Astrocyte (in vitro differentiated cells and primary cell): Measurements from ENCODE around the gene HTRA1. TPM values are rescaled to one million over a fixed set of nuclear protein-coding genes. Genes with fewer than 3 reads are reported as not detected.

ENCODE experiments used
- DNase-seq: peaks from one replicate; pipeline ENCODE4 v3.0.0-alpha.2; 2010; ENCODE audit warnings: low read depth
- FAIRE-seq: peaks from 2 replicates; lab custom pipeline; 2011; peaks lifted over from hg19 to GRCh38; lab: Jason Lieb, UNC
- H2AFZ ChIP-seq: 2 replicates; pipeline ENCODE4 v1.6.0; 2012; ENCODE audit warnings: low read depth, low read length, inconsistent platforms
- H3K27ac ChIP-seq: 2 replicates; pipeline ENCODE4 v1.5.1; 2011; ENCODE audit warnings: low read depth, low read length, inconsistent platforms
- H3K27me3 ChIP-seq: 2 replicates; pipeline ENCODE4 v1.6.0; 2011; ENCODE audit warnings: low read length, inconsistent platforms; ENCODE audit not compliant: insufficient read depth
- H3K36me3 ChIP-seq: 2 replicates; pipeline ENCODE4 v1.5.1; 2011; ENCODE audit warnings: low read length, inconsistent platforms; ENCODE audit not compliant: insufficient read depth
- H3K4me1 ChIP-seq: 2 replicates; pipeline ENCODE4 v1.5.1; 2011; ENCODE audit warnings: low read length, inconsistent platforms; ENCODE audit not compliant: insufficient read depth
- H3K4me2 ChIP-seq: 2 replicates; pipeline ENCODE4 v1.6.0; 2012; ENCODE audit warnings: low read length, inconsistent platforms
- H3K4me3 ChIP-seq: 2 replicates; pipeline ENCODE4 v1.5.1; 2011; ENCODE audit warnings: low read depth, mild to moderate bottlenecking, low read length, inconsistent platforms; ENCODE audit not compliant: insufficient read depth
- H3K79me2 ChIP-seq: 2 replicates; pipeline ENCODE4 v1.6.0; 2012; ENCODE audit warnings: mild to moderate bottlenecking, low read length, inconsistent platforms; ENCODE audit not compliant: insufficient read depth
- H3K9ac ChIP-seq: 2 replicates; pipeline ENCODE4 v1.6.0; 2012; ENCODE audit warnings: mild to moderate bottlenecking, low read length, inconsistent platforms
- H3K9me3 ChIP-seq: 2 replicates; pipeline ENCODE4 v1.5.1; 2012; ENCODE audit warnings: low read depth, mild to moderate bottlenecking, low read length, inconsistent platforms; ENCODE audit not compliant: insufficient read depth
- H4K20me1 ChIP-seq: 2 replicates; pipeline ENCODE4 v1.6.0; 2012; ENCODE audit warnings: low read length, inconsistent platforms; ENCODE audit not compliant: insufficient read depth
- H3K27ac Mint-ChIP-seq: one replicate; pipeline ENCODE4 v1.8.0; 2021; ENCODE audit warnings: mild to moderate bottlenecking, mixed read lengths; ENCODE audit not compliant: unreplicated experiment
- H3K27me3 Mint-ChIP-seq: one replicate; pipeline ENCODE4 v1.8.0; 2021; ENCODE audit warnings: low read depth, mixed read lengths; ENCODE audit not compliant: unreplicated experiment
- H3K36me3 Mint-ChIP-seq: one replicate; pipeline ENCODE4 v1.8.0; 2021; ENCODE audit warnings: low read depth, mixed read lengths; ENCODE audit not compliant: unreplicated experiment
- H3K4me1 Mint-ChIP-seq: one replicate; pipeline ENCODE4 v1.8.0; 2021; ENCODE audit warnings: low read depth, mixed read lengths; ENCODE audit not compliant: unreplicated experiment
- H3K4me3 Mint-ChIP-seq: one replicate; pipeline ENCODE4 v1.8.0; 2021; ENCODE audit warnings: mild to moderate bottlenecking, moderate library complexity, mixed read lengths; ENCODE audit not compliant: unreplicated experiment
- H3K9me3 Mint-ChIP-seq: one replicate; pipeline ENCODE4 v1.8.0; 2021; ENCODE audit warnings: mild to moderate bottlenecking, mixed read lengths; ENCODE audit not compliant: unreplicated experiment
- CTCF ChIP-seq: IDR thresholded peaks from 2 replicates; pipeline ENCODE4 v1.5.1; 2011; ENCODE audit warnings: low read depth, mild to moderate bottlenecking, inconsistent platforms, low read length, moderate library complexity; ENCODE audit not compliant: insufficient read depth
- EZH2 ChIP-seq: IDR thresholded peaks from 2 replicates; pipeline ENCODE4 v1.6.1; 2012; ENCODE audit warnings: mild to moderate bottlenecking, low read length, inconsistent platforms; ENCODE audit not compliant: insufficient read depth
- total RNA-seq: library from RNA; stranded (reverse); gene quantifications from 2 replicates; pipeline ENCODE4 v1.2.1, GENCODE V29; 2021

Gene HTRA1
- total RNA-seq, 1 donor from 2014 or later = 34.9 TPM

- FAIRE-seq = no peak
- Mint-ChIP-seq H3K36me3 (peaks cover 6% of the 10 kb centered on the region), H3K9me3 (peaks cover 9% of the 10 kb centered on the region), H3K4me3 (no peak overlapping the region), H3K27me3 (peaks cover 8% of the 10 kb centered on the region), H3K27ac (no peak overlapping the region), H3K4me1 (peaks cover 2% of the 10 kb centered on the region)
- no peak for DNase-seq
- no peaks in the 10 kb centered on the region for H3K27me3 ChIP-seq
- H2AFZ ChIP-seq = no peak overlapping the region
- no peak for TF ChIP-seq CTCF
- no peak for TF ChIP-seq EZH2
- no peak overlapping the region for H3K4me3 ChIP-seq
- H3K27ac ChIP-seq = no peak overlapping the region
- no peaks in the 10 kb centered on the region for H3K36me3 ChIP-seq
- H4K20me1 ChIP-seq = peaks cover 4% of the 10 kb centered on the region
- no peak overlapping the region for H3K9ac ChIP-seq
- H3K79me2 ChIP-seq = no peaks in the 10 kb centered on the region
- H3K9me3 ChIP-seq = no peaks in the 10 kb centered on the region
- no peak overlapping the region for H3K4me2 ChIP-seq
- peaks cover 10% of the 10 kb centered on the region for H3K4me1 ChIP-seq
Observed at GRCh38 chr10:122485670-122486069, 24.3 kb downstream of the HTRA1 start.

GRCh38 chr10:122486406-122487080 is 25.2 kb downstream of the HTRA1 start:
- FAIRE-seq (no peak), DNase-seq (no peak)
- Histone ChIP-seq H4K20me1 (peaks cover 4% of the 10 kb centered on the region), H3K27ac (no peak overlapping the region), H3K36me3 (no peaks in the 10 kb centered on the region), H3K9me3 (no peaks in the 10 kb centered on the region), H3K27me3 (no peaks in the 10 kb centered on the region), H3K79me2 (no peaks in the 10 kb centered on the region), H3K4me2 (no peak overlapping the region), H2AFZ (no peak overlapping the region), H3K9ac (no peak overlapping the region), H3K4me1 (peaks cover 18% of the 10 kb centered on the region), H3K4me3 (no peak overlapping the region)
- H3K4me3 Mint-ChIP-seq = no peak overlapping the region
- TF ChIP-seq CTCF (no peak), EZH2 (no peak)
- H3K9me3 Mint-ChIP-seq = peaks cover 8% of the 10 kb centered on the region
- H3K27ac Mint-ChIP-seq = no peak overlapping the region
- peaks cover 5% of the 10 kb centered on the region for H3K36me3 Mint-ChIP-seq
- H3K4me1 Mint-ChIP-seq = peaks cover 8% of the 10 kb centered on the region
- peaks cover 8% of the 10 kb centered on the region for H3K27me3 Mint-ChIP-seq

GRCh38 chr10:122487174-122487765 is 25.9 kb downstream of the HTRA1 start:
- Mint-ChIP-seq H3K27me3 (peaks cover 8% of the 10 kb centered on the region), H3K4me3 (no peak overlapping the region), H3K9me3 (peaks cover 4% of the 10 kb centered on the region), H3K27ac (no peak overlapping the region), H3K36me3 (peaks cover 3% of the 10 kb centered on the region), H3K4me1 (peaks cover 13% of the 10 kb centered on the region)
- peaks cover 26% of the 10 kb centered on the region for H3K4me1 ChIP-seq
- H4K20me1 ChIP-seq = peaks cover 4% of the 10 kb centered on the region
- no peak overlapping the region for H2AFZ ChIP-seq
- TF ChIP-seq EZH2 (no peak), CTCF (no peak)
- H3K9ac ChIP-seq = no peak overlapping the region
- H3K27me3 ChIP-seq = no peaks in the 10 kb centered on the region
- H3K79me2 ChIP-seq = no peaks in the 10 kb centered on the region
- no peaks in the 10 kb centered on the region for H3K9me3 ChIP-seq
- DNase-seq (no peak), FAIRE-seq (no peak)
- H3K27ac ChIP-seq = no peak overlapping the region
- H3K4me2 ChIP-seq = no peak overlapping the region
- H3K36me3 ChIP-seq = no peaks in the 10 kb centered on the region
- no peak overlapping the region for H3K4me3 ChIP-seq
